Esophagus squamous epithelium (tissue), 5 donors: ENCODE data around the gene SYT12. TPM values are rescaled to one million over a fixed set of nuclear protein-coding genes. Genes with fewer than 3 reads are reported as not detected.

ENCODE experiments used
- DNase-seq: peaks from one replicate; lab custom pipeline; 2025; lab: John Stamatoyannopoulos, UW
- H3K27ac ChIP-seq, 4 donors: fragments of 200-600 bp; sonication (generic); one replicate each; pipeline ENCODE4 v1.5.1; 2016 to 2019; ENCODE audit warnings: mild to moderate bottlenecking in 1 of 4
- H3K27me3 ChIP-seq, 4 donors: fragments of 200-600 bp; sonication (generic); 1 replicate in 3 of 4; 2 replicates in 1 of 4; pipeline versions ENCODE4 v1.5.1 to v1.6.0; 2017 to 2021; ENCODE audit warnings: antibody characterized with exemption in 1 of 4
- H3K36me3 ChIP-seq, 3 donors: fragments of 200-600 bp; sonication (generic); one replicate each; pipeline ENCODE4 v1.5.1; 2016 to 2019
- H3K4me1 ChIP-seq, 3 donors: fragments of 200-600 bp; sonication (generic); one replicate each; pipeline ENCODE4 v1.5.1; 2017 to 2019
- H3K4me3 ChIP-seq, 4 donors: fragments of 200-600 bp; sonication (generic); 1 replicate in 3 of 4; 2 replicates in 1 of 4; pipeline ENCODE4 v1.5.1; 2016 to 2019; ENCODE audit warnings: mild to moderate bottlenecking in 2 of 4, moderate library complexity in 1 of 4
- H3K9me3 ChIP-seq, 3 donors: fragments of 200-600 bp; sonication (generic); one replicate each; pipeline ENCODE4 v1.5.1; 2016 to 2019
- CTCF ChIP-seq, 6 experiments: fragments of 450-650 bp in 4 of 6; fragments of 200-600 bp in 2 of 6; sonication (generic) in 2 of 6; IDR thresholded peaks; one replicate each; pipeline ENCODE4 v1.5.1; 2016 to 2019; ENCODE audit warnings: antibody characterized with exemption in 6 of 6, mild to moderate bottlenecking in 4 of 6, moderate library complexity in 4 of 6
- POLR2A ChIP-seq, 4 donors: fragments of 450-650 bp; IDR thresholded peaks; one replicate each; pipeline ENCODE4 v1.6.1; 2017; ENCODE audit warnings: antibody characterized with exemption in 4 of 4, mild to moderate bottlenecking in 4 of 4, moderate library complexity in 3 of 4
- WGBS, 2 donors: methylation state at CpG; one replicate each; pipeline ENCODE4 v1.1.5; 2018; 5-methylcytosine and 5-hydroxymethylcytosine counted together
- intact Hi-C: fragments of 100-400 bp; cut with DNase I; formaldehyde crosslinking; loops from one replicate; pipeline ENCODE4 v1.15.0; 2022
- total RNA-seq, 4 donors: library from RNA; depleted of rRNA; stranded (reverse); fragments of >200 nt; gene quantifications; one replicate each; pipeline ENCODE4 v1.1.0, GENCODE V29; 2016
- donor health status: DM: yes; HTN: yes; CAD: no.

SYT12 gene
- total RNA-seq, 4 donors from 2014 or later = 0.76 to 1.7 (median 0.99) TPM

- no peaks in the 10 kb centered on the region for H3K9me3 ChIP-seq
- H3K4me3 ChIP-seq = no peak overlapping the region
- peaks cover 0 to 4% (median 0%) of the 10 kb centered on the region in 3 donors for H3K4me1 ChIP-seq
- intact Hi-C loops = no loop called here
- peaks cover 0 to 18% (median 0%) of the 10 kb centered on the region in 4 donors for H3K27me3 ChIP-seq
- no peak for TF ChIP-seq POLR2A (IDR thresholded peaks at IDR 0.05)
- no peak for TF ChIP-seq CTCF (IDR thresholded peaks at IDR 0.05)
- no peak overlapping the region for H3K27ac ChIP-seq
- 40 to 82% methylated on average over 1 to 2 of the region's 14 CpGs for WGBS, 2 donors
- DNase-seq = no peak
- no peaks in the 10 kb centered on the region for H3K36me3 ChIP-seq
Measured at GRCh38 chr11:67044496-67044895, 21.6 kb downstream of the SYT12 start.

- no peak for DNase-seq
- Histone ChIP-seq H3K36me3 (no peaks in the 10 kb centered on the region), H3K4me3 (no peak overlapping the region), H3K27me3 (peaks cover 0 to 14% (median 0%) of the 10 kb centered on the region in 4 donors), H3K27ac (no peak overlapping the region), H3K9me3 (no peaks in the 10 kb centered on the region), H3K4me1 (peaks cover 0 to 4% (median 0%) of the 10 kb centered on the region in 3 donors)
- TF ChIP-seq CTCF (IDR thresholded peaks at IDR 0.05) (no peak), POLR2A (IDR thresholded peaks at IDR 0.05) (no peak)
- 35 to 88% methylated on average over 1 to 4 of the region's 14 CpGs for WGBS, 2 donors
- intact Hi-C loops = no loop called here
Measured at GRCh38 chr11:67045314-67045713, 22.4 kb downstream of the SYT12 start.

DNA sequence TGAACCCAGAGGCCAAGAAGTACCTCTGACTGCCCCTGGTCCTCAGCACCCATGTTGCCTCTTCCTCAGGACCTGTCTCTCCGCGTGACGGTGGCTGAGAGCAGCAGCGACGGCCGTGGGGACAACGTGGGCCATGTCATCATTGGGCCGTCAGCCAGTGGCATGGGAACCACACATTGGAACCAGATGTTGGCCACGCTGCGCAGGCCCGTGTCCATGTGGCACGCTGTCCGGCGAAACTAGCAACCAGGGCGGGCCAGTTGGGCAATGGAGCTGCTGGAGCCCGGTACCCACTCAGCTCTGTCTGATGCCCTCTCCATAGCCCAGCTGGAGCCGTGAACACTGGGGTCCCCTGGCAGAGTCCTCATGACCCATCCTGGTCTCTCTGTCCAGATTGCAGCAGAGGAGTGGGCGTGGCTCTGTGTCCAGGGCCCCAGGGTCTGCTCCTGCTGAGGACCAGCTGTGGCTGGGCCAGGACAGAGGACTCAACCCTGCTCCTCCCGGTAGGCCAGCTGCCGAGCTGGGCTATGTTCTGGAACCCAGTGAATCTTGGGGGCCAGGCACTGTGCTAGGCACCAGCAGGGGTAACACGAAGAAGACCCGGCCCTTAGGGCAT lies 25.7 kb downstream of the SYT12 start:
- no peak for DNase-seq
- 89% methylated on average over 11 of the region's 22 CpGs; no CpG with 5 or more reads in 1 of the 2 donors for WGBS, 2 donors
- no peaks in the 10 kb centered on the region for H3K9me3 ChIP-seq
- intact Hi-C loops = no loop called here
- H3K36me3 ChIP-seq = no peaks in the 10 kb centered on the region
- no peak for TF ChIP-seq POLR2A (IDR thresholded peaks at IDR 0.05)
- no peak overlapping the region for H3K4me3 ChIP-seq
- H3K4me1 ChIP-seq = peaks cover 0 to 16% (median under 1%) of the 10 kb centered on the region in 3 donors
- no peaks in the 10 kb centered on the region for H3K27me3 ChIP-seq
- no peak overlapping the region for H3K27ac ChIP-seq

- DNase-seq = no peak
- Histone ChIP-seq H3K9me3 (no peaks in the 10 kb centered on the region), H3K4me3 (no peak overlapping the region), H3K27me3 (no peaks in the 10 kb centered on the region), H3K36me3 (no peaks in the 10 kb centered on the region), H3K27ac (no peak overlapping the region), H3K4me1 (peaks cover 7 to 29% (median 9%) of the 10 kb centered on the region in 3 donors)
- WGBS, 2 donors = no CpG with 5 or more reads among the region's 3 CpGs
- TF ChIP-seq POLR2A (IDR thresholded peaks at IDR 0.05) = no peak
- TF ChIP-seq CTCF (IDR thresholded peaks at IDR 0.05) = no peak
- intact Hi-C loops = loop anchor here (10.0 kb wide), 1 partner anchor 265 kb away; no protein-coding TSS in a partner anchor
Measured at GRCh38 chr11:67050139-67050538, 27.2 kb downstream of the SYT12 start.

GRCh38 chr11:67051180-67051893 lies 28.4 kb downstream of the SYT12 start:
- peaks cover 0 to 3% (median 0%) of the 10 kb centered on the region in 4 donors for H3K27me3 ChIP-seq
- no peaks in the 10 kb centered on the region for H3K9me3 ChIP-seq
- 86 to 93% methylated on average over 6 to 9 of the region's 9 CpGs for WGBS, 2 donors
- H3K4me3 ChIP-seq = no peak overlapping the region
- intact Hi-C loops = loop anchor here (10.0 kb wide), 1 partner anchor 263 kb away; no protein-coding TSS in a partner anchor
- no peaks in the 10 kb centered on the region for H3K36me3 ChIP-seq
- DNase-seq = no peak
- H3K27ac ChIP-seq = no peak overlapping the region
- peaks cover 19 to 39% (median 21%) of the 10 kb centered on the region in 3 donors for H3K4me1 ChIP-seq
- no peak for TF ChIP-seq CTCF (IDR thresholded peaks at IDR 0.05)
- TF ChIP-seq POLR2A (IDR thresholded peaks at IDR 0.05) = no peak
